SK-N-SH treated with all-trans-retinoic acid at 6 μM for 48 hours (cell line): Measurements from ENCODE around the gene TTC28.

Experiments used
- ARNTL ChIP-seq: fragments of 450-650 bp; formaldehyde crosslinking; IDR thresholded peaks from 2 replicates; pipeline ENCODE4 v1.5.0; 2020; ENCODE audit warnings: low read depth, mild to moderate bottlenecking, moderate library complexity, borderline replicate concordance
- PATZ1 ChIP-seq: fragments of 250-450 bp; sonication (Bioruptor Pico); IDR thresholded peaks from 2 replicates; pipeline ENCODE4 v1.8.0; 2020; ENCODE audit warnings: mild to moderate bottlenecking, moderate library complexity, borderline replicate concordance

- TF ChIP-seq PATZ1 (no peak), ARNTL (CRISPR knock-in tag) (no peak)
These were observed 670.3 kb downstream of the TTC28 start for GRCh38 chr22:28009272-28009827.
